Duodenal mucosa (tissue), 2 donors: ENCODE data around the gene DPF1.
A peak's percentile ranks its signal among the peaks of the same experiment; 100 is the strongest.

ENCODE experiments used
- H3K27ac ChIP-seq: one replicate; pipeline ENCODE4 v1.7.0; 2013; ENCODE audit warnings: low read depth, low read length
- H3K27me3 ChIP-seq, 2 donors: one replicate each; pipeline ENCODE4 v1.7.0; 2013; ENCODE audit warnings: low read length in 2 of 2, control low read depth in 1 of 2; ENCODE audit not compliant: insufficient read depth in 2 of 2, control insufficient read depth in 1 of 2
- H3K36me3 ChIP-seq, 2 donors: one replicate each; pipeline ENCODE4 v1.7.0; 2013; ENCODE audit warnings: low read length in 2 of 2, control low read depth in 1 of 2; ENCODE audit not compliant: insufficient read depth in 2 of 2, control insufficient read depth in 1 of 2
- H3K4me1 ChIP-seq, 2 donors: one replicate each; pipeline ENCODE4 v1.7.0; 2013; ENCODE audit warnings: low read length in 2 of 2, control low read depth in 1 of 2; ENCODE audit not compliant: insufficient read depth in 2 of 2, control insufficient read depth in 1 of 2
- H3K4me3 ChIP-seq, 2 donors: one replicate each; pipeline ENCODE4 v1.7.0; 2013; ENCODE audit warnings: low read length in 2 of 2, low read depth in 1 of 2
- H3K9ac ChIP-seq, 2 donors: one replicate each; pipeline ENCODE4 v1.7.0; 2013; ENCODE audit warnings: low read length in 2 of 2, low read depth in 1 of 2
- H3K9me3 ChIP-seq, 2 donors: one replicate each; pipeline ENCODE4 v1.7.0; 2013; ENCODE audit warnings: low read length in 2 of 2, control low read depth in 1 of 2; ENCODE audit not compliant: control insufficient read depth in 1 of 2

Gene DPF1

GRCh38 chr19:38250428-38250820, 26.4 kb upstream of the DPF1 start:
- Histone ChIP-seq H3K27me3 (no peaks in the 10 kb centered on the region), H3K36me3 (no peaks in the 10 kb centered on the region), H3K4me3 (no peak overlapping the region), H3K4me1 (peaks cover 18 to 28% of the 10 kb centered on the region in 2 donors), H3K27ac (no peak overlapping the region), H3K9ac (no peak overlapping the region), H3K9me3 (no peaks in the 10 kb centered on the region)

- Histone ChIP-seq H3K4me3 (no peak overlapping the region), H3K9ac (no peak overlapping the region), H3K36me3 (no peaks in the 10 kb centered on the region), H3K9me3 (no peaks in the 10 kb centered on the region), H3K4me1 (peaks cover 18 to 34% of the 10 kb centered on the region in 2 donors), H3K27me3 (no peaks in the 10 kb centered on the region), H3K27ac (no peak overlapping the region)
Measured at GRCh38 chr19:38248421-38248820, 24.4 kb upstream of the DPF1 start.

GRCh38 chr19:38247734-38248268, 23.8 kb upstream of the DPF1 start:
- H3K9me3 ChIP-seq: no peaks in the 10 kb centered on the region
- no peaks in the 10 kb centered on the region for H3K27me3 ChIP-seq
- no peak overlapping the region for H3K27ac ChIP-seq
- peaks cover 18 to 33% of the 10 kb centered on the region in 2 donors for H3K4me1 ChIP-seq
- H3K9ac ChIP-seq: no peak overlapping the region
- no peaks in the 10 kb centered on the region for H3K36me3 ChIP-seq
- no peak overlapping the region for H3K4me3 ChIP-seq

- Histone ChIP-seq H3K4me3 (no peak overlapping the region), H3K9ac (no peak overlapping the region), H3K27me3 (no peaks in the 10 kb centered on the region), H3K4me1 (peaks cover 18 to 33% of the 10 kb centered on the region in 2 donors), H3K36me3 (no peaks in the 10 kb centered on the region), H3K9me3 (no peaks in the 10 kb centered on the region), H3K27ac (no peak overlapping the region)
Measured at GRCh38 chr19:38247126-38247525, 23.1 kb upstream of the DPF1 start.

GRCh38 chr19:38245826-38246498, 21.9 kb upstream of the DPF1 start:
- peaks cover 8 to 23% of the 10 kb centered on the region in 2 donors for H3K4me1 ChIP-seq
- H3K27ac ChIP-seq: no peak overlapping the region

GRCh38 chr19:38243279-38243673, 19.3 kb upstream of the DPF1 start:
- H3K27me3 ChIP-seq: no peaks in the 10 kb centered on the region
- no peak overlapping the region for H3K9ac ChIP-seq
- H3K4me3 ChIP-seq: peak overlapping the region in 1 of 2 donors; percentile 43
- no peaks in the 10 kb centered on the region for H3K36me3 ChIP-seq
- no peaks in the 10 kb centered on the region for H3K9me3 ChIP-seq
- H3K27ac ChIP-seq: no peak overlapping the region
- H3K4me1 ChIP-seq: peaks cover 0 to 14% of the 10 kb centered on the region in 2 donors

More at GRCh38 chr19:38245826-38246498, 21.9 kb upstream of the DPF1 start:
- Histone ChIP-seq H3K36me3 (no peaks in the 10 kb centered on the region), H3K4me3 (no peak overlapping the region), H3K9me3 (no peaks in the 10 kb centered on the region), H3K9ac (no peak overlapping the region), H3K27me3 (no peaks in the 10 kb centered on the region)

- Histone ChIP-seq H3K9me3 (no peaks in the 10 kb centered on the region), H3K27ac (no peak overlapping the region), H3K4me3 (no peak overlapping the region), H3K9ac (no peak overlapping the region), H3K4me1 (peaks cover 0 to 7% of the 10 kb centered on the region in 2 donors), H3K27me3 (no peaks in the 10 kb centered on the region), H3K36me3 (no peaks in the 10 kb centered on the region)
Measured at GRCh38 chr19:38239816-38240215, 15.8 kb upstream of the DPF1 start.

GRCh38 chr19:38234615-38235014, 10.6 kb upstream of the DPF1 start:
- Histone ChIP-seq H3K36me3 (no peaks in the 10 kb centered on the region), H3K4me3 (no peak overlapping the region), H3K27me3 (peaks cover 0 to 10% of the 10 kb centered on the region in 2 donors), H3K9ac (no peak overlapping the region), H3K27ac (no peak overlapping the region), H3K9me3 (no peaks in the 10 kb centered on the region), H3K4me1 (no peaks in the 10 kb centered on the region)

- no peak overlapping the region for H3K9ac ChIP-seq
Measured at GRCh38 chr19:38233740-38234251, 9.8 kb upstream of the DPF1 start.

GRCh38 chr19:38231918-38232317, 7.9 kb upstream of the DPF1 start:
- H3K4me1 ChIP-seq: no peaks in the 10 kb centered on the region
- H3K9ac ChIP-seq: no peak overlapping the region
- no peak overlapping the region for H3K27ac ChIP-seq
- H3K27me3 ChIP-seq: peaks cover 19 to 29% of the 10 kb centered on the region in 2 donors
- H3K4me3 ChIP-seq: no peak overlapping the region
- no peaks in the 10 kb centered on the region for H3K36me3 ChIP-seq
- H3K9me3 ChIP-seq: no peaks in the 10 kb centered on the region

More at GRCh38 chr19:38233740-38234251, 9.8 kb upstream of the DPF1 start:
- Histone ChIP-seq H3K9me3 (no peaks in the 10 kb centered on the region), H3K4me1 (no peaks in the 10 kb centered on the region), H3K4me3 (no peak overlapping the region), H3K27me3 (peaks cover 4 to 15% of the 10 kb centered on the region in 2 donors), H3K27ac (no peak overlapping the region), H3K36me3 (no peaks in the 10 kb centered on the region)
